HepG2 (cell line): ENCODE data around the gene LMTK2. TPM values are rescaled to one million over a fixed set of nuclear protein-coding genes. Genes with fewer than 3 reads are reported as not detected.

Source experiments
- ARHGAP35 ChIP-seq: sonication (generic); formaldehyde crosslinking; IDR thresholded peaks from 2 replicates; pipeline ENCODE4 v1.9.0; 2022; ENCODE audit warnings: mild to moderate bottlenecking, inconsistent platforms, moderate library complexity, missing genetic modification reagents, borderline replicate concordance
- CHD4 ChIP-seq: fragments of 200-600 bp; sonication (generic); IDR thresholded peaks from 2 replicates; pipeline ENCODE4 v1.7.0; 2017; ENCODE audit warnings: mild to moderate bottlenecking, low read length, borderline replicate concordance
- CREB3 ChIP-seq: sonication (generic); formaldehyde crosslinking; IDR thresholded peaks from 2 replicates; pipeline ENCODE4 v1.5.0; 2020; ENCODE audit warnings: missing genetic modification reagents
- ERF ChIP-seq: IDR thresholded peaks from 2 replicates; pipeline ENCODE4 v1.6.1; 2018; ENCODE audit warnings: missing biosample characterization, missing genetic modification reagents
- FOXK1 ChIP-seq: sonication (generic); formaldehyde crosslinking; IDR thresholded peaks from 2 replicates; pipeline ENCODE4 v1.4.0; 2020; ENCODE audit warnings: low read depth, missing genetic modification reagents, borderline replicate concordance
- GFI1 ChIP-seq: sonication (generic); formaldehyde crosslinking; IDR thresholded peaks from 2 replicates; pipeline ENCODE4 v1.5.0; 2020; ENCODE audit warnings: missing genetic modification reagents, mild to moderate bottlenecking, borderline replicate concordance
- JUND ChIP-seq: sonication (generic); formaldehyde crosslinking; IDR thresholded peaks from 2 replicates; pipeline ENCODE4 v1.8.0; 2022; ENCODE audit warnings: mild to moderate bottlenecking, missing genetic modification reagents
- PATZ1 ChIP-seq: sonication (generic); formaldehyde crosslinking; IDR thresholded peaks from 2 replicates; pipeline ENCODE4 v1.4.0; 2020; ENCODE audit warnings: missing genetic modification reagents
- RBAK ChIP-seq: sonication (generic); formaldehyde crosslinking; IDR thresholded peaks from 2 replicates; pipeline ENCODE4 v1.5.1; 2020; ENCODE audit warnings: mild to moderate bottlenecking, missing genetic modification reagents
- SMAD3 ChIP-seq: sonication (generic); formaldehyde crosslinking; IDR thresholded peaks from 2 replicates; pipeline ENCODE4 v1.4.0; 2020; ENCODE audit warnings: missing genetic modification reagents
- SNAI1 ChIP-seq: sonication (generic); formaldehyde crosslinking; IDR thresholded peaks from 2 replicates; pipeline ENCODE4 v1.5.0; 2020; ENCODE audit warnings: mild to moderate bottlenecking, missing genetic modification reagents, borderline replicate concordance
- SP4 ChIP-seq: sonication (generic); formaldehyde crosslinking; IDR thresholded peaks from 2 replicates; pipeline ENCODE4 v1.8.1; 2023; ENCODE audit warnings: mild to moderate bottlenecking, missing genetic modification reagents
- STAG1 ChIP-seq: sonication (generic); formaldehyde crosslinking; IDR thresholded peaks from 2 replicates; pipeline ENCODE4 v1.4.0; 2020; ENCODE audit warnings: missing genetic modification reagents
- ZNF17 ChIP-seq: sonication (generic); formaldehyde crosslinking; IDR thresholded peaks from 2 replicates; pipeline ENCODE4 v1.5.0; 2020; ENCODE audit warnings: mild to moderate bottlenecking, missing genetic modification reagents
- ZNF367 ChIP-seq: sonication (generic); formaldehyde crosslinking; IDR thresholded peaks from 2 replicates; pipeline ENCODE4 v1.4.0; 2020; ENCODE audit warnings: missing genetic modification reagents, borderline replicate concordance
- ZNF44 ChIP-seq: sonication (generic); formaldehyde crosslinking; IDR thresholded peaks from 2 replicates; pipeline ENCODE4 v1.5.1; 2020; ENCODE audit warnings: mild to moderate bottlenecking, missing genetic modification reagents
- ZNF549 ChIP-seq: sonication (generic); formaldehyde crosslinking; IDR thresholded peaks from 2 replicates; pipeline ENCODE4 v1.5.0; 2020; ENCODE audit warnings: missing genetic modification reagents
- ZNF558 ChIP-seq: sonication (generic); formaldehyde crosslinking; IDR thresholded peaks from 2 replicates; pipeline ENCODE4 v1.9.0; 2022; ENCODE audit warnings: mild to moderate bottlenecking, missing genetic modification reagents, borderline replicate concordance
- ZNF691 ChIP-seq: sonication (generic); formaldehyde crosslinking; IDR thresholded peaks from 2 replicates; pipeline ENCODE4 v1.4.0; 2020; ENCODE audit warnings: missing genetic modification reagents, low read depth, mild to moderate bottlenecking, borderline replicate concordance
- ZNF775 ChIP-seq: sonication (generic); formaldehyde crosslinking; IDR thresholded peaks from 2 replicates; pipeline ENCODE4 v1.4.0; 2020; ENCODE audit warnings: missing genetic modification reagents, mild to moderate bottlenecking, moderate library complexity, borderline replicate concordance
- ZNF776 ChIP-seq: sonication (generic); formaldehyde crosslinking; IDR thresholded peaks from 2 replicates; pipeline ENCODE4 v1.4.0; 2020; ENCODE audit warnings: mild to moderate bottlenecking, missing genetic modification reagents
- ZSCAN30 ChIP-seq: sonication (generic); formaldehyde crosslinking; IDR thresholded peaks from 2 replicates; pipeline ENCODE4 v1.5.0; 2020; ENCODE audit warnings: mild to moderate bottlenecking, missing genetic modification reagents
- polyA plus RNA-seq, 8 experiments: library from polyadenylated mRNA; depleted of rRNA in 3 of 8; stranded (reverse) in 7 of 8; unstranded in 1 of 8; fragments of >200 nt; fragmentation: Illumina TruSeq in 4 of 8; extraction: Trizol in 4 of 8; gene quantifications; 2 replicates each; pipeline versions ENCODE4 v1.2.1 to v1.2.3, GENCODE V29; 2011 to 2016; ENCODE audit warnings: low read depth in 4 of 8, missing spikeins in 1 of 8, mixed read lengths in 1 of 8; ENCODE audit not compliant: insufficient read depth in 1 of 8
- total RNA-seq, 5 experiments: library from RNA; depleted of rRNA; stranded (reverse); fragments of >200 nt; fragmentation: Illumina TruSeq; extraction: Trizol; gene quantifications; 2 replicates each; pipeline ENCODE4 v1.2.3, GENCODE V29; 2016; ENCODE audit warnings: low read depth in 1 of 5

The LMTK2 gene
- total and polyA plus RNA-seq, 2 of the 13 experiments (the other 11 are each of a cell fraction or from before 2014, with no cell fraction given): 9.5 to 11.7 TPM

- TF ChIP-seq ZNF776 (peak; percentile 90), GFI1 (CRISPR knock-in tag) (no peak; the same call in 1 of the 2 replicates), ZNF44 (CRISPR knock-in tag) (no peak; the same call in 1 of the 2 replicates), CHD4 (no peak), ZNF775 (no peak), PATZ1 (CRISPR knock-in tag) (peak; percentile 64), CREB3 (CRISPR knock-in tag) (no peak), ZNF549 (CRISPR knock-in tag) (no peak), STAG1 (CRISPR knock-in tag) (no peak; the same call in 1 of the 2 replicates), JUND (CRISPR knock-in tag) (no peak), SP4 (peak; percentile 98), ZNF691 (no peak), SMAD3 (CRISPR knock-in tag) (no peak), ERF (CRISPR knock-in tag) (peak; percentile 82; the same call in 1 of the 2 replicates), ZNF367 (CRISPR knock-in tag) (0 out of 2 replicates have a peak, but pooled peaks have one; percentile 53), ZNF558 (peak; percentile 27; the same call in 1 of the 2 replicates), ARHGAP35 (CRISPR knock-in tag) (no peak; the same call in 1 of the 2 replicates), ZNF17 (CRISPR knock-in tag) (no peak), FOXK1 (0 out of 2 replicates have a peak, but pooled peaks have one; percentile 60), SNAI1 (CRISPR knock-in tag) (peak; percentile 66; the same call in 1 of the 2 replicates), RBAK (CRISPR knock-in tag) (no peak), ZSCAN30 (CRISPR knock-in tag) (no peak)
Measured at GRCh38 chr7:98251601-98252424, 145.2 kb downstream of the LMTK2 start, which contains the start of gene TECPR1 (continued).
